Mucosa of descending colon (tissue), 3 donors: ENCODE results near the gene ENAH. TPM values are rescaled to one million over a fixed set of nuclear protein-coding genes. Genes with fewer than 3 reads are reported as not detected.

Experiments
- ATAC-seq: fragments of 200-7000 bp; cut with Tn5 transposase; one replicate; pipeline ENCODE4 v1.9.1; 2020; ENCODE audit warnings: mild to moderate bottlenecking, moderate library complexity
- DNase-seq, 3 donors: peaks; one replicate each; pipeline ENCODE4 v3.0.0-alpha.2; 2020
- H3K36me3 ChIP-seq: fragments of 200-600 bp; one replicate; pipeline ENCODE4 v1.8.0; 2021; ENCODE audit warnings: low read depth, mild to moderate bottlenecking
- H3K4me1 ChIP-seq: fragments of 200-600 bp; one replicate; pipeline ENCODE4 v1.8.0; 2021; ENCODE audit warnings: low read depth, mild to moderate bottlenecking
- H3K4me3 ChIP-seq: fragments of 200-600 bp; one replicate; pipeline ENCODE4 v1.8.0; 2021; ENCODE audit warnings: mild to moderate bottlenecking
- H3K9me3 ChIP-seq: fragments of 200-600 bp; one replicate; pipeline ENCODE4 v1.8.0; 2021; ENCODE audit warnings: mild to moderate bottlenecking
- CTCF ChIP-seq: fragments of 200-600 bp; IDR thresholded peaks from one replicate; pipeline ENCODE4 v1.8.0; 2022; ENCODE audit warnings: antibody characterized with exemption, mild to moderate bottlenecking
- intact Hi-C, 2 donors: fragments of 100-400 bp; cut with DNase I in 1 of 2; cut with micrococcal nuclease in 1 of 2; formaldehyde crosslinking; loops; one replicate each; pipeline versions ENCODE4 v1.11.0 to v1.11.1; 2022; cut with DNase I, micrococcal nuclease
- total RNA-seq, 3 donors: library from RNA; stranded (reverse); fragmentation: NEBNext Ultra II Directional in 2 of 3; extraction: Animal tissue kit (Norgen Biotek cat#: 25700) in 2 of 3; gene quantifications; one replicate each; pipeline versions ENCODE4 v1.2.1 to v1.2.4, GENCODE V29; 2021 to 2023
- donor health status: DM: no; HTN: no; CAD: no; lungs with moderate emphysema.
- donor health status: DM: no; HTN: no; CAD: no.
- donor health status: DM: no; HTN: yes; CAD: no.

ENAH gene
- total RNA-seq, 3 donors from 2014 or later, result 17.6 to 130 (median 41.3) TPM

DNA sequence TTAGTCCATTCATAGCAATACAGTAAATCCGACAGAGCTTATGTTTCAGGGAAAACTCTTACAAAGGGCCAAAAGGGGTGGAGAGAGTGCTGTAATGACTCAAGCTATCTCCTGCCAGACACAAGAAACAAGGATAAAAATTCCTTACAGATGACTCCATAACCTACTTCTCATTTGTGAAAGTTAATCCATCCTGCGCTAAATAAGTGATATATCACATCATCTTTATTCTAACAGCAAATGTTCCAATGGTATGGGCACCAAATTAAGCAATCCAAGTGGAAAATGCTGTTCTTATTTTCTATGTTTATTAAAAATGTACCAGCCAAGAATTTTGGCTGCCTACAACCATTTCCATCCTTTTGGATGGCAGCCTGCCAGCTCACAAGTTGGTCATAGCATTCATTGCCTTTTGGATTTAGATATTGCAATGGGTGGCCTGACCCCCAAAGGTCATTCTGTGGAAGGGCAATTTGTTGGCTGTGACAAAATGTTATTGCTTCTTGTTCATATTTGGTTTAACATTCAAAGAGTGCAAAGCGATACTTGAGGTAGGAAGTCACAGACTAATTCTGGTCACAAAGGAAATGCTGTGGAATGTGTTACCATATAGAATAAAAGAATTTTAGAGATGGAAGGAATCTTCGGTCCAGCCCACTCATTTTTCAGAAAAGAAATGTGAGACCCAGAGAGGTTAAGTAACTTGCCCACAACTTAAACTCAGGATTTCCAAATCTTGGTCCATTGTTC lies 2.8 kb upstream of the ENAH start:
- no peaks in the 10 kb centered on the region for H3K36me3 ChIP-seq
- DNase-seq (peak in 1 of 3 donors; percentile 39), ATAC-seq (no peak)
- no peak overlapping the region for H3K4me3 ChIP-seq
- intact Hi-C loops, result no loop called here
- no peaks in the 10 kb centered on the region for H3K9me3 ChIP-seq
- H3K4me1 ChIP-seq, result peaks cover 6% of the 10 kb centered on the region
- no peak for TF ChIP-seq CTCF

- no peak for ATAC-seq
- H3K4me1 ChIP-seq, result peaks cover 6% of the 10 kb centered on the region
- intact Hi-C loops, result no loop called here
- H3K36me3 ChIP-seq, result no peaks in the 10 kb centered on the region
- TF ChIP-seq CTCF, result no peak
- no peaks in the 10 kb centered on the region for H3K9me3 ChIP-seq
- DNase-seq, result no peak
- H3K4me3 ChIP-seq, result no peak overlapping the region
Observed at GRCh38 chr1:225654688-225655508, 2.0 kb upstream of the ENAH start.

DNA sequence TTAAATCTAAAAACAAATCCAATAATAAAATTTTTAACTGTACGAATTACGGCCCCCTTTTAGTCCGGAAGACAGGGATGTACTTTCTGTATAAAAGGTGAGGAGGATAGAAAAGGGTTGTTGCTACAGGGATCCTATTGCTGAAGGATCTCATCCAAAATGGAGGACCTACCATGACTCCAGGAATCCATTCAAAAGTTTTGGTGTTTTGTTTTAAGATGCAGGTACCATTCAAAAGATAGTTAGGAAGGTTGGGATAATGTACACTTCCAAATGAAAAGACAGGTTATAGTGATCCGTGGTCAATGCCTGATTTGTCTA lies 1.3 kb upstream of the ENAH start:
- no peak for DNase-seq
- Histone ChIP-seq H3K36me3 (no peaks in the 10 kb centered on the region), H3K4me1 (peaks cover 6% of the 10 kb centered on the region), H3K9me3 (no peaks in the 10 kb centered on the region), H3K4me3 (no peak overlapping the region)
- no peak for TF ChIP-seq CTCF
- no peak for ATAC-seq
- intact Hi-C loops, result no loop called here

DNA sequence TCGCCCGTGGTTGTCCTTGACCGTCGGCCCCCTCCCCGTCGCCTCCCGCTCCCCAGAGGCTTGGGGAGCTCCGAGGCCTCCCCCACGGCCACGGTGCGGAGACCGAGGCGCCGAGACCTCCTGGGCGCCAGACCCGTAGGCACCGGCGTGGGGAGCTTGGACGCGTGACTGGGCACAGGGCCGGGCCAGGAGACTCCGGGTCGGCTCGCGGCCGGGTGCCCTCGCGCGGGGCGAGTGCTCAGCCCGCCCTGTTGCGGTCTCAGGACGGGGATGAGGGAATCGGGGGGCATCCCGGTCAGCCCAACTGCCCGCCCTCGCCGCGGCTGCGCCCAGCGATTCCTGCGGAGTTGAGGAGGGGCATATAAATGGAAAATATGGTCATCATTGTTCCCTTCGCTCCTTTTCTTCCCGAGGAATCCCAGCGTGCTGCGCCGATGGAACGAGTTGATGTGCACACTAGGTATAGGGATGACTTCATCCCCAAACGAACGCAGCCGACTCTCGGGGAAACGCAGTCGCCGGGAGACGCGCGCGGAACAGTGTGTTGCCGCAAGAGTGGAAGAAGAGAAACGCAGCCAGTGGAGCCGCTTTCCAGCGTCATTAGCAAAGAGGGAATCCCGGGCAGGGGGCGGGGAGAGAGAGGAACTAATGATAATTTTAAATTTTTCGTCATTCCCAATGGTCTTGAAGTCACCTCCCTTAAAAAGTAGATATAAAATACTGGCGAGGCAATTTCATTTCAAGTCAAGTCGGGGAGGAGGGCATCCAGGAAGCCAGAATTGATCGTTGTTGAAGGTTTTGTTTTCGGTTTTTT lies 747 bp upstream of the ENAH start:
- intact Hi-C loops, result no loop called here
- Histone ChIP-seq H3K9me3 (no peaks in the 10 kb centered on the region), H3K4me3 (peak overlapping the region; percentile 76), H3K4me1 (peaks cover 6% of the 10 kb centered on the region), H3K36me3 (no peaks in the 10 kb centered on the region)
- DNase-seq, result peak; percentile 63 to 77 (median 74)
- TF ChIP-seq CTCF, result no peak
- ATAC-seq, result peak; percentile 61

GRCh38 chr1:225651872-225652728 lies 823 bp downstream of the ENAH start:
- intact Hi-C loops, result no loop called here
- peak in 1 of 3 donors; percentile 52 for DNase-seq
- H3K4me3 ChIP-seq, result peak overlapping the region; percentile 76
- peak; percentile 5 for ATAC-seq
- TF ChIP-seq CTCF, result no peak
- no peaks in the 10 kb centered on the region for H3K9me3 ChIP-seq
- no peaks in the 10 kb centered on the region for H3K36me3 ChIP-seq
- peaks cover 6% of the 10 kb centered on the region for H3K4me1 ChIP-seq
